Measurements from ENCODE around the gene TLK2.
"Not testable (repeated sequence)": the region's sequence is repeated elsewhere in the genome, so short reads cannot be mapped to it uniquely, and the experiment has no call there.

Gene TLK2

DNA sequence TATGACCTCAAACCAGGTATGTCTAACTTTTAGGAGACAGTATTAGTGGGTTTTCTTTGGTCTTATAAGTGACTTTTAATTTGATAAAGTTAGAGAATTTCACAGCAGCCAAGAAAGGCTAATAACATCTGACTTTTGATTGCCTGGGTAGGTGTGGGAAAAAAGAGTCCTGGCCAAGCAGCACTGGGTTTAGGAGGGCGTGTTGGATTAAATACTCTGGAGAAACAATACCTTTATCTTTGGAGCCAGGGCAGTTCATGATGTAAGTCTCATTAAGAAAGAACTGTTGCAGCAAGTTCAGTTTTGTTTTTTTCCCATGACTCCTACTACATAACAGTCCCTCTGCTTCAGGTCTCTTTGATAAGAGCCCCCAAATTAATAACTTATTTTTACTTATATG, 122.2 kb downstream of the TLK2 start:
- no peak overlapping the region for H3K4me3 ChIP-seq (ENCODE audit: low read depth, low read length)
- TF ChIP-seq, protein P1, sequence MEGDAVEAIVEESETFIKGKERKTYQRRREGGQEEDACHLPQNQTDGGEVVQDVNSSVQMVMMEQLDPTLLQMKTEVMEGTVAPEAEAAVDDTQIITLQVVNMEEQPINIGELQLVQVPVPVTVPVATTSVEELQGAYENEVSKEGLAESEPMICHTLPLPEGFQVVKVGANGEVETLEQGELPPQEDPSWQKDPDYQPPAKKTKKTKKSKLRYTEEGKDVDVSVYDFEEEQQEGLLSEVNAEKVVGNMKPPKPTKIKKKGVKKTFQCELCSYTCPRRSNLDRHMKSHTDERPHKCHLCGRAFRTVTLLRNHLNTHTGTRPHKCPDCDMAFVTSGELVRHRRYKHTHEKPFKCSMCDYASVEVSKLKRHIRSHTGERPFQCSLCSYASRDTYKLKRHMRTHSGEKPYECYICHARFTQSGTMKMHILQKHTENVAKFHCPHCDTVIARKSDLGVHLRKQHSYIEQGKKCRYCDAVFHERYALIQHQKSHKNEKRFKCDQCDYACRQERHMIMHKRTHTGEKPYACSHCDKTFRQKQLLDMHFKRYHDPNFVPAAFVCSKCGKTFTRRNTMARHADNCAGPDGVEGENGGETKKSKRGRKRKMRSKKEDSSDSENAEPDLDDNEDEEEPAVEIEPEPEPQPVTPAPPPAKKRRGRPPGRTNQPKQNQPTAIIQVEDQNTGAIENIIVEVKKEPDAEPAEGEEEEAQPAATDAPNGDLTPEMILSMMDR (IDR thresholded peaks at IDR 0.05; ENCODE audit: insufficient read depth, low read depth, low read length, missing control alignments) = no peak
- DNase-seq (ENCODE audit: low read depth) = no peak

DNA sequence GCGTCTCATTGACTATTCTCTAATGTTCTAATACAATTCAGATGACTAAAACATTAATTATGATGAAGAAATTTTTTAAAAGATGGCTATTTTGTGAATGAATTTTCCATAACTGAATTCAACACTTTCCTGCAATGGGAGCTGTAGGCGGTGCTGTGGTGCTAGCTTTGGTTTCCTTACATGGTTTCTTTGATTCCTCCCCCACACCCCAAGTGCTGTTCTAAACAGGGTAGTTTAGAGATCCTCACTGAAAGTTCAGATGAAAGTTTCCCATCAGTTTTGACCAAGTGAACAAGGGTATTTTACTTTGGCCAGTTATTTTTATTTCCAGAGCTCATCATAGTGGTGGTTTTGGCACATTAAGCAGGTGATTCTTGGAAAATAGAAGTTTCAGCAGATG, 122.8 kb downstream of the TLK2 start:
- no peak overlapping the region for H3K4me3 ChIP-seq (ENCODE audit: low read depth, low read length)
- DNase-seq (ENCODE audit: low read depth) = no peak
- TF ChIP-seq, protein P1 (IDR thresholded peaks at IDR 0.05; ENCODE audit: insufficient read depth, low read depth, low read length, missing control alignments) = no peak

DNA sequence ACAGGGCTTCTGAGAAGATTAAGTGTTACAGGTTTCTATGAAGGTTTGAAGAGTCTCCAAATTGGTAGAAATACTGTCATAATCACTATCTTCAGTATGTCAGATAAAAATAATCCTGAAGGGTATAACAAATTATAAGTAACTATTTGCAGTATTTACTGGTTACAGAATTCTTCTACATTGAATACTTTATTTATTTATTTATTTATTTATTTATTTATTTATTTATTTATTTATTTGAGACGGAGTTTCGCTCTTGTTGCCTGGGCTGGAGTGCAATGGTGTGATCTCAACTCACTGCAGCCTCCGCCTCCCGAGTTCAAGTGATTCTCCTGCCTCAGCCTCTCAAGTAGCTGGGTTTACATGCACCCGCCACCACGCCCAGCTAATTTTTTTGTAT, 125.2 kb downstream of the TLK2 start:
- not testable (repeated sequence) for DNase-seq (ENCODE audit: low read depth); H3K4me3 ChIP-seq (ENCODE audit: low read depth, low read length)

DNA sequence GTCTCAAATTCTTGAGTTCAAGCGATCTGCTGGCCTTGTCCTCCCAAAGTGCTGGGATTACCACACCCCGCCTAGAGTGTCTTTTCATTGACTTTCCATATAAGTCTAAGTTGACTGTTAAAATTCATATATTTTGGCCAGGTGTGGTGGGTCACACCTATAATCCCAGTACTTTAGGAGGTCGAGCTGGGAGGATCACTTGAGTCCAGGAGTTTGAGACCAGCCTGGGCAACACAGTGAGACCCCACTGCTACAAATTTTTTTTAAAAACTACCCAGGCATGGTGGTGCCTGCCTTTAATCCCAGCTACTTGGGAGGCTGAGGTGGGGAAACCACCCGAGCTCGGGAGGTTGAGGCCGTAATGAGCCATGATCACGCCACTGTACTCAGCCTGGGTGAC, 127.0 kb downstream of the TLK2 start:
- TF ChIP-seq, protein P1 (IDR thresholded peaks at IDR 0.05; ENCODE audit: insufficient read depth, low read depth, low read length, missing control alignments) = no peak
- H3K4me3 ChIP-seq (ENCODE audit: low read depth, low read length) = no peak overlapping the region
- DNase-seq (ENCODE audit: low read depth) = no peak

DNA sequence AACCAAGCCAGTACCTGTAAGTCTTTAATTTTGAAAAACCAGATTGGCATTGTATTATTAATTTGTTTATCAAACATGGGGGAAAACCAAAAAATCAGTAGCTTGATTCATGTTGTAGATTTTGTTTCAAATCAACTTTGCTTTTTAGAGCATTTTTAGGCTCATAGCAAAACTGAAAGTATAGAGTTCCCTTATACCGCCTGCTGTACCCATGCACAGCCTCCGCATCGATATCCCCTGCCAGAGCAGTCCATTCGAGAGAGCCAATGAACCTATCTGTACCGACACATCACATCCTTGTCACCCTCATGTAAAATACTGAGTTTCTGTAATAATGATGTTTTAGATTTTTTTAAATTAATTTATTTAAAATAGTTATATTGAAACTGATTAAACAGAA, 132.7 kb downstream of the TLK2 start:
- DNase-seq (ENCODE audit: low read depth) = peak; percentile 49
- TF ChIP-seq, protein P1 (IDR thresholded peaks at IDR 0.05; ENCODE audit: insufficient read depth, low read depth, low read length, missing control alignments) = no peak

DNA sequence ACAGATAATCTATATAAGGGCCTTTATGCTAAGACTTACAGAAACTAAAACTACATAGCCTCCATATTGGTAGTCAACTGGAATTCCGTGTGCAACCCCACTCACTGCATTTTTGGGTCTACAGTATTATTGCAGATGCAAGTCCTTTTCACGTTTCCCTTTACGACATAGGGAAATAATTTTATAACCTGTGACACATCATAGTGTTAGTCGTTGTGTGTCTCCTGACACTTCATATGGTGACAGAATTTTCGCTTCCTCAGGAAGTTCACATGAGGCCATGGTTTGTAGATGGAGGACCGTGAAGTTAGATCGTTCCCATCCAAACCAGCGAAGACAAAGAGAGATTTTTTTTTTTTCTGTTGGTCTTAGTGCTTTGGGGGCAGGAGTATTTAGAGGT, 133.1 kb downstream of the TLK2 start:
- TF ChIP-seq, protein P1 (IDR thresholded peaks at IDR 0.05; ENCODE audit: insufficient read depth, low read depth, low read length, missing control alignments) = no peak
- DNase-seq (ENCODE audit: low read depth) = peak; percentile 30
- H3K4me3 ChIP-seq (ENCODE audit: low read depth, low read length) = no peak overlapping the region

More for the DNA sequence above, 132.7 kb downstream of the TLK2 start:
- H3K4me3 ChIP-seq (ENCODE audit: low read depth, low read length) = no peak overlapping the region; the same call in 1 of the 2 replicates

DNA sequence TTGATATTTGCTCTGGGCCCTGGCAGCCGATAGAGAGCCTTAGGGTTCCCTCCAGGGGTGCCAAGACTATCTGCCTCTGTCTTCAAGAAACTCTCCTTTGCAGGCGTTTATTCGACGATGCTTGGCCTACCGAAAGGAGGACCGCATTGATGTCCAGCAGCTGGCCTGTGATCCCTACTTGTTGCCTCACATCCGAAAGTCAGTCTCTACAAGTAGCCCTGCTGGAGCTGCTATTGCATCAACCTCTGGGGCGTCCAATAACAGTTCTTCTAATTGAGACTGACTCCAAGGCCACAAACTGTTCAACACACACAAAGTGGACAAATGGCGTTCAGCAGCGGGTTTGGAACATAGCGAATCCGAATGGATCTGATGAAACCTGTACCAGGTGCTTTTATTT, 133.7 kb downstream of the TLK2 start:
- not testable (repeated sequence) for H3K4me3 ChIP-seq (ENCODE audit: low read depth, low read length)

DNA sequence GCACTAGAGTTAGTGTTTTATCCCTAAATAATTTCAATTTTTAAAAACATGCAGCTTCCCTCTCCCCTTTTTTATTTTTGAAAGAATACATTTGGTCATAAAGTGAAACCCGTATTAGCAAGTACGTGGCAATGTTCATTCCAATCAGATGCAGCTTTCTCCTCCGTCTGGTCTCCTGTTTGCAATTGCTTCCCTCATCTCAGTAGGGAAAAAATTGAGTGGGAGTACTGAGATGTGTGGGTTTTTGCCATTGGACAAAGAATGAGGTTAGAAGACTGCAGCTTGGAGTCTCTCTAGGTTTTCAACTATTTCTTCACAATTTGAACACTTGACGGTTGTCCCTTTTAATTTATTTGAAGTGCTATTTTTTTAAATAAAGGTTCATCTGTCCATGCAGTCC, 134.5 kb downstream of the TLK2 start:
- H3K4me3 ChIP-seq (ENCODE audit: low read depth, low read length); DNase-seq (ENCODE audit: low read depth): not testable (repeated sequence)

More for the DNA sequence above, 133.7 kb downstream of the TLK2 start:
- DNase-seq (ENCODE audit: low read depth) = not testable (repeated sequence)

DNA sequence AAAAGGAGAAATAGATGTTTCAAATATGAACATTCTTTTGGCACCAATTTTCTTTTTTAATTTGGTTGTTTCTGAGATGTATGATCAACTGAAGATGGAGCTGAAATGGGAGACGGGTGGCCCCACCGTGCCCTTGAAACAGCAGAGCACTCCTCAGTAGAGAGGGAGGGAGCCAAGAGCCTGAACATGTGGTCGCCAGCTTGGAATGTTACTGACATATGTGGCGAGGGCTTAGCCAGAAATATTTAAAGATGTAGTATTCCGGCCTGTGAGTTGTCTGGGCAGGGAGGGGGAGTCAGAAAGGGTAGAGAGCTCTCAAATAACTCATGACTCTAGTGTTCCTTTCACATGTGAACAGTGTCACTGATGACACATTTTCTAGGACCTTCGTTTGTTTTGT, 135.5 kb downstream of the TLK2 start:
- H3K4me3 ChIP-seq (ENCODE audit: low read depth, low read length) = no peak overlapping the region
- TF ChIP-seq, protein P1 (IDR thresholded peaks at IDR 0.05; ENCODE audit: insufficient read depth, low read depth, low read length, missing control alignments) = no peak
- DNase-seq (ENCODE audit: low read depth) = no peak

All from GM12865 (cell line).